ENCODE results near the gene TTYH3.

TTYH3 gene

DNA sequence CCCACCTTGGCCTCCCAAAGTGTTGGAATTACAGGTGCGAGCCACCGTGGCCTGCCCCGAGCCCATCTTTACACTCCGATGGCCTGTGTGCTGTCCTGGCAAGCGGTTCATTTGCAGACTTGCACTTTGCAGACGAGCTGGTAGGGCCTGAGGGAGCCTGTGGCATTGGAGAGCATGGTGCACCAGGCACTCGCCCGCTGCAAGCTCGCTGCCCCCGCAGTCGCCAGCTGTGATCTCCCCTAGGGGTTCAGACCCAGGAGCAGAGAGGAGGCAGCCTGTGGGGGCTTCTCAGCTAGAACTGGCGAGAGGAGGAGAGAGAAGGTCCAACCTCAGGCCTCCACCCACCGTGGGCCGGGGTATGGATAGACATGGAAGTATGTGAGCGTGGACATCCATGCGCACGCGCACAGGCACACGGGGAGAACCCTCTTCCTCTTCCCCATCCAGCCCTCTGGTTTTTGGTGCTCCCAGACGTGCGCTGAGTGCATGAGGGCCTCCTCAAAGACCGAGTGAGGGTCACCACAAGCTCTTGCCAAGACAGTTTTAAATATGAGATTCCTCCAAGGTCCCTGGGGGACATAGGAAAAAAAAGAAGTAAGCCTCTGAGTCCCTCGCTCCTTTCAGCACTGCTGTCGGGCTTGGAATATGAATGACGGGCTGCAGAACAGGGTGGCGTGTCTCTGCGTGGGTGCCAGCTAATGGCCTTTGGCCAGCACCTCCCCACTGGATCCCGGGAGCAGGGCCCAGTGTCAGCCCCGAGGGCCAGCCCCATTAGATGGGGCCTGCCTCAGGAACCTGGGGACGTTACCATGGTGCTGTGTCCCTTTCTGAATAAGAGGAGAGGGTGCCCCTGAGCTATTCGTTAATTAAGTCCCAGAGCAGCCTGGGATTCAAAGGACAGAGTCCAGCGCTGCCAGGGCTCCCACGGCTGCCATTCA, 15.1 kb upstream of the TTYH3 start:
- no peaks in the 10 kb centered on the region for H3K36me3 ChIP-seq (ENCODE audit: control insufficient read depth in 2 of 2, insufficient read depth in 1 of 2, low read length in 2 of 2)
- H3K4me3 ChIP-seq (ENCODE audit: low read depth, low read length): no peak overlapping the region
- ChIA-PET POLR2A (interaction anchor here (1.3 kb wide), 1 partner anchor 15 kb away, joined by 12 read pairs; the partner anchor contains the start of gene TTYH3), CTCF (interaction anchor here (0.7 to 0.8 kb wide), 2 partner anchors 8 to 17 kb away, joined by 3 read pairs; no protein-coding TSS in a partner anchor)
- no peak overlapping the region for H3K27ac ChIP-seq (ENCODE audit: extremely low read depth, low read depth, low read length)
- no peaks in the 10 kb centered on the region for H3K9me3 ChIP-seq (ENCODE audit: control insufficient read depth, insufficient read depth, low read depth, low read length)
- no peaks in the 10 kb centered on the region for H3K4me1 ChIP-seq (ENCODE audit: control insufficient read depth, insufficient read depth, low read length)
- no peak for TF ChIP-seq ZFP37 (tag by site-specific recombination; IDR thresholded peaks at IDR 0.05)

DNA sequence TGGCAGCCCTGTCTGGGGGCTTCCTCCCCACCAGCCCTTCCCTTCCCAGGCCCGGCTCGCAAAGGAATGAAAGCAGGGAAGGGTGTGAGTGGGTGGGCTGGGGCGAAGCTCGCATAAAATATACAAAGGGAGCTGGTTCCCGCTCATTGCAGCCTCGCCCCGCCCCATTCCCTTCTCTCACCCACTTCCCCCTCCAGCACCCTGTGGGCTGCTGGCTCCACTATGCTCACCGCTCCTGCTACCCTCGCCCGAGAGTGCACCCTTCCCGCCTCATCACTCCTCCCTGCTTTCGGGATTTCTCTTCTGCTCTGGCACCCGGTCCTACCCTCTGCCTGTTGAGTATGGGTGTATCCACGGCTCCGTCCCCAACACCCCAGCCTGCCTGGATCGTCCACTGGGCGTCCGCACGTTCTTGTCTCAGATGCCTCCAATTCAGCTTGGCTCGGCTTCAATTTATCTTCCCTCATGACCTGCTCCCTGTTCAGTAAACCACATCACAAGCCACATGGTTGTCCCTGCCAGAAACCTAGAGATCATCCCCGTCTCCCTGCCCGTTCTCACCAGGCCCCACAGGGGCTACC, 14.4 kb upstream of the TTYH3 start:
- ChIA-PET POLR2A (interaction anchor here (1.3 kb wide), 1 partner anchor 14 kb away, joined by 12 read pairs; the partner anchor contains the start of gene TTYH3), CTCF (interaction anchor here (0.7 to 0.8 kb wide), 2 partner anchors 9 to 18 kb away, joined by 3 read pairs; no protein-coding TSS in a partner anchor)
- Histone ChIP-seq H3K9me3 (ENCODE audit: control insufficient read depth, insufficient read depth, low read depth, low read length) (no peaks in the 10 kb centered on the region), H3K27ac (ENCODE audit: extremely low read depth, low read depth, low read length) (no peak overlapping the region), H3K36me3 (ENCODE audit: control insufficient read depth in 2 of 2, insufficient read depth in 1 of 2, low read length in 2 of 2) (no peaks in the 10 kb centered on the region), H3K4me3 (ENCODE audit: low read depth, low read length) (no peak overlapping the region), H3K4me1 (ENCODE audit: control insufficient read depth, insufficient read depth, low read length) (no peaks in the 10 kb centered on the region)
- TF ChIP-seq ZFHX2 (tag by site-specific recombination; conservative IDR thresholded peaks at IDR 0.05) (peak; percentile 56), ZBTB44 (tag by site-specific recombination; IDR thresholded peaks at IDR 0.05) (no peak), EGR2 (tag by site-specific recombination; IDR thresholded peaks at IDR 0.05; ENCODE audit: low read depth) (peak; percentile 39; the same call in 1 of the 2 replicates), CTCF (tag by site-specific recombination; IDR thresholded peaks at IDR 0.05) (no peak), OSR2 (tag by site-specific recombination; IDR thresholded peaks at IDR 0.05) (no peak)

DNA sequence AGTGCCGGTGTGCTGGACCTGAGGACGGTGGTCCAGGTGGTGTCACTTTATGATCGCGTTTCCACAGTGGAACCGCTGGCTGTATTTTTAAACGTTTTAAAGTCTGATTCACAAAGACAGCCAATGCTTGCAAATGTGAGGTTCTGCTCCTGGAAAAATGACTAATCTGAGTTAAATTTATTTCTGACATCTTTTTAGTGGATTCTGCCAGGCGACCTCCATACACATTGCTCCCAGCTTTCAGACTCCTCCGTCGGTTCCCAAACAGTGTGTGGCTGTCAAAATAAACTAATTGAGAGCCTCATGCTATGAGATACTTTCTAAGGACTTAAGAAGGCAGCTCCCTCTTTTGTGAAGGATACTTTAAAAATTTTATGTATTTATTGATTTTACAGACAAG, 12.7 kb upstream of the TTYH3 start:
- Histone ChIP-seq H3K9me3 (ENCODE audit: control insufficient read depth, insufficient read depth, low read depth, low read length) (no peaks in the 10 kb centered on the region), H3K36me3 (ENCODE audit: control insufficient read depth in 2 of 2, insufficient read depth in 1 of 2, low read length in 2 of 2) (no peaks in the 10 kb centered on the region), H3K4me1 (ENCODE audit: control insufficient read depth, insufficient read depth, low read length) (no peaks in the 10 kb centered on the region), H3K4me3 (ENCODE audit: low read depth, low read length) (no peak overlapping the region), H3K27ac (ENCODE audit: extremely low read depth, low read depth, low read length) (no peak overlapping the region)
- CTCF ChIA-PET: interaction anchor here (0.7 to 1.9 kb wide), 2 partner anchors 10 to 91 kb away, joined by 6 read pairs; no protein-coding TSS in a partner anchor
- POLR2A ChIA-PET: interaction anchor here (0.7 kb wide), 1 partner anchor 14 kb away, joined by 3 read pairs; no protein-coding TSS in a partner anchor
- TF ChIP-seq KLF9 (tag by site-specific recombination; IDR thresholded peaks at IDR 0.05; ENCODE audit: low read depth): no peak
- TF ChIP-seq SCRT1 (tag by site-specific recombination; IDR thresholded peaks at IDR 0.05; ENCODE audit: borderline replicate concordance): no peak
- TF ChIP-seq ZNF677 (tag by site-specific recombination; IDR thresholded peaks at IDR 0.05): no peak
- TF ChIP-seq ZNF596 (tag by site-specific recombination; IDR thresholded peaks at IDR 0.05): no peak
- TF ChIP-seq ZNF133 (tag by site-specific recombination; IDR thresholded peaks at IDR 0.05): no peak
- no peak for TF ChIP-seq ATF2 (tag by site-specific recombination; IDR thresholded peaks at IDR 0.05; ENCODE audit: low read depth)
- TF ChIP-seq ZNF148 (tag by site-specific recombination; IDR thresholded peaks at IDR 0.05; ENCODE audit: borderline replicate concordance): no peak
- TF ChIP-seq ZNF112 (tag by site-specific recombination; IDR thresholded peaks at IDR 0.05): no peak
- TF ChIP-seq, protein P1, sequence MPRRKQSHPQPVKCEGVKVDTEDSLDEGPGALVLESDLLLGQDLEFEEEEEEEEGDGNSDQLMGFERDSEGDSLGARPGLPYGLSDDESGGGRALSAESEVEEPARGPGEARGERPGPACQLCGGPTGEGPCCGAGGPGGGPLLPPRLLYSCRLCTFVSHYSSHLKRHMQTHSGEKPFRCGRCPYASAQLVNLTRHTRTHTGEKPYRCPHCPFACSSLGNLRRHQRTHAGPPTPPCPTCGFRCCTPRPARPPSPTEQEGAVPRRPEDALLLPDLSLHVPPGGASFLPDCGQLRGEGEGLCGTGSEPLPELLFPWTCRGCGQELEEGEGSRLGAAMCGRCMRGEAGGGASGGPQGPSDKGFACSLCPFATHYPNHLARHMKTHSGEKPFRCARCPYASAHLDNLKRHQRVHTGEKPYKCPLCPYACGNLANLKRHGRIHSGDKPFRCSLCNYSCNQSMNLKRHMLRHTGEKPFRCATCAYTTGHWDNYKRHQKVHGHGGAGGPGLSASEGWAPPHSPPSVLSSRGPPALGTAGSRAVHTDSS (tag by site-specific recombination; IDR thresholded peaks at IDR 0.05): no peak
- TF ChIP-seq SP7 (tag by site-specific recombination; IDR thresholded peaks at IDR 0.05): no peak
- no peak for TF ChIP-seq ZBTB21 (tag by site-specific recombination; IDR thresholded peaks at IDR 0.05)
- TF ChIP-seq ZNF514 (tag by site-specific recombination; IDR thresholded peaks at IDR 0.05): no peak

Data from HEK293 (cell line).